HG02678 (cell line): Measurements from ENCODE around the gene GALNT12.

Source experiments
- ATAC-seq: cut with Tn5 transposase; IDR thresholded peaks from one replicate; pipeline ENCODE4 v1.9.1; 2021; ENCODE audit warnings: mild to moderate bottlenecking, moderate library complexity; ENCODE audit not compliant: unreplicated experiment

The GALNT12 gene

GRCh38 chr9:98855592-98855991, 48.1 kb downstream of the GALNT12 start:
- no peak for ATAC-seq

GRCh38 chr9:98856982-98857381, 49.5 kb downstream of the GALNT12 start:
- ATAC-seq, result no peak

- ATAC-seq, result no peak
These were observed 52.5 kb downstream of the GALNT12 start for GRCh38 chr9:98859941-98860340.

- no peak for ATAC-seq
These were observed 53.4 kb downstream of the GALNT12 start for GRCh38 chr9:98860871-98861293.

GRCh38 chr9:98861781-98862504, 54.5 kb downstream of the GALNT12 start:
- no peak for ATAC-seq

- ATAC-seq, result no peak
These were observed 55.5 kb downstream of the GALNT12 start for GRCh38 chr9:98862936-98863335.

GRCh38 chr9:98864281-98865174, 57.1 kb downstream of the GALNT12 start:
- no peak for ATAC-seq

GRCh38 chr9:98865284-98865875, 57.9 kb downstream of the GALNT12 start:
- ATAC-seq, result no peak

GRCh38 chr9:98866435-98867102, 59.1 kb downstream of the GALNT12 start:
- ATAC-seq, result no peak

- no peak for ATAC-seq
These were observed 59.6 kb downstream of the GALNT12 start for GRCh38 chr9:98867103-98867428.

GRCh38 chr9:98867429-98868168, 60.1 kb downstream of the GALNT12 start:
- no peak for ATAC-seq

GRCh38 chr9:98869078-98869745, 61.7 kb downstream of the GALNT12 start:
- no peak for ATAC-seq

- ATAC-seq, result no peak
These were observed 62.4 kb downstream of the GALNT12 start for GRCh38 chr9:98869866-98870265.

- no peak for ATAC-seq
These were observed 63.5 kb downstream of the GALNT12 start for GRCh38 chr9:98870782-98871557.

- no peak for ATAC-seq
These were observed 64.1 kb downstream of the GALNT12 start for GRCh38 chr9:98871558-98872065.

- ATAC-seq, result no peak
These were observed 66.1 kb downstream of the GALNT12 start for GRCh38 chr9:98873526-98873925.

GRCh38 chr9:98873951-98874371, 66.5 kb downstream of the GALNT12 start:
- ATAC-seq, result no peak

- ATAC-seq, result no peak
These were observed 67.3 kb downstream of the GALNT12 start for GRCh38 chr9:98874721-98875255.

GRCh38 chr9:98875536-98875935, 68.1 kb downstream of the GALNT12 start:
- ATAC-seq, result no peak
